Measurements from ENCODE around the gene USP9X.

GRCh38 chrX:41100819-41101218 lies 15.6 kb downstream of the USP9X start:
- no peak for TF ChIP-seq CTCF (IDR thresholded peaks at IDR 0.05; ENCODE audit: insufficient read depth, low read length)
- no peak for TF ChIP-seq POLR2AphosphoS5 (IDR thresholded peaks at IDR 0.05; ENCODE audit: low read depth)
- no peak for TF ChIP-seq REST (IDR thresholded peaks at IDR 0.05; ENCODE audit: insufficient replicate concordance, low read depth)
- no peak for TF ChIP-seq GABPA (IDR thresholded peaks at IDR 0.05; ENCODE audit: low read depth)
- no peak for TF ChIP-seq SPI1 (IDR thresholded peaks at IDR 0.05; ENCODE audit: borderline replicate concordance, low read depth)

Measured in HL-60 (cell line).